ENCODE measurements around the gene SMAD5.

Gene SMAD5
- total RNA-seq, result 19.5 to 71.5 (median 21.0) reads per million in 3 experiments

- DNase-seq, result peak; percentile 63
Observed at GRCh38 chr5:136132557-136133221, at the start of gene SMAD5. SMAD5 (plus strand) TSS chr5:136132845; CDS start chr5:136153761, 20,916 bp downstream.

GRCh38 chr5:136084698-136085097 is 47.9 kb upstream of the SMAD5 start:
- DNase-seq, result no peak

- DNase-seq, result no peak
Observed at GRCh38 chr5:136086783-136087566, 45.7 kb upstream of the SMAD5 start.

DNA sequence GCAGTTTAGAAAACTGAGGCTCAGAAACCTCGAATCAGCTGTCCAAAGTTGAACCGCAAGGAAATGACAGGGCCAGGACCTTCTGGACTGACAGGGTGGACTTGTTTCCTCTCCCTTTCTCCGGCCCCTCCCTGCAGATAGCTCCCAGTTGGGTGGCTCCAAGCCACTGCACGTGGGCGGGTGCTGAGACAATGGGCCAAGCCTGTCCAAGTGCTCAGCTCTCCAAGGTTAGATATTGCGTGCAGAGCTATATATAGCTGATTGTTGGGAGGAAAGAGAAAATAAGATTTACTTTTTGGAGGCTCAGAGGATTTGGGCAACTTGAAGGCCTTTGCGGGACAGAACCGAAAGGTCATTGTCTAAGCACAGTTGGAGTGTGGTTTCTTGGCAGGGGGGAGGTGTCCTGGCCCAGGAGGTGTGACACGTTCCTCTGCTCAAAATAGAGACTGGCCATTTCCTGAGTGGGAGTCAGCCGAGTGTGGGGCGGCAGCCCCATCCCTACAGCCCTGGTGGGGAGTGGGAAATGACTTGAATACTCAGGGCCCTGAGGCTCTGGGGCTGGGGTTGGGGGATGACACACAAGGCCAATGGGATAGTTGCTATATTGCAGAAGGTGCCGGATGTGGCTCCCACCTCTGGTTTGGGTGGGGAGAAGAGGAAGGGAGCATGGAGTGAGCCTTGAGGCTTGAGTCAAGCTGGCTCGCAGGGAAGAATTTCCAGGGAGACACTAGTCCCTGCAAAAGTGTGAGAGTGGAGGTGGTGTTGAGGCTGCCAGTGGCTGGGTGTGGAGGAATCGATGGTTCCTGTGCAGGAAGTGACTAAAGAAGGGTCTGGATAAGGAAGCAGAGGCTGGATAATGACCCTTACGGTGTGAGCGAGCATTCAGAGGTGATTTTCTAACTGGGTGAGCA is 44.4 kb upstream of the SMAD5 start:
- no peak for DNase-seq

GRCh38 chr5:136089791-136090190 is 42.9 kb upstream of the SMAD5 start:
- DNase-seq, result no peak

DNA sequence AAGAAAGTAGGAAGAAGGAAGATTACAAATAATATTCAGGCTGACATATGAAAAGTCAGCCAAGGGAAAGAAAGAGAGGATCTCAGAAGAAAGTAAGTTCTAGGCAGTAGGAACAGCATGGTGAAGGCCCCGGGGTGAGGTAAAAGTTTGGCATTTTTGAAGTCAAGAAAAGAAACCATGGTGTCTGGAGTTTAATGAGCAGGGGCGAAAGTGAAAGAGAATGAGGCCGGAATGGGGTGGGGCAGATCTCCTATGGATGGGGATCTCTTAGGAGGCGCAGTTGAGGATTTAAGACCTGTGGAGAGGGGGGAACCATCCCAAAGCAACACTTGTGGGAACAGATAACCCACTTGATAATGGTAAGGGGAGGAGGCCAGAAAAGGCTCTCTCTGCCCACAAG is 42.3 kb upstream of the SMAD5 start:
- DNase-seq, result no peak

GRCh38 chr5:136094189-136094912 is 38.3 kb upstream of the SMAD5 start:
- no peak for DNase-seq

GRCh38 chr5:136094913-136095641 is 37.6 kb upstream of the SMAD5 start:
- DNase-seq, result no peak

DNA sequence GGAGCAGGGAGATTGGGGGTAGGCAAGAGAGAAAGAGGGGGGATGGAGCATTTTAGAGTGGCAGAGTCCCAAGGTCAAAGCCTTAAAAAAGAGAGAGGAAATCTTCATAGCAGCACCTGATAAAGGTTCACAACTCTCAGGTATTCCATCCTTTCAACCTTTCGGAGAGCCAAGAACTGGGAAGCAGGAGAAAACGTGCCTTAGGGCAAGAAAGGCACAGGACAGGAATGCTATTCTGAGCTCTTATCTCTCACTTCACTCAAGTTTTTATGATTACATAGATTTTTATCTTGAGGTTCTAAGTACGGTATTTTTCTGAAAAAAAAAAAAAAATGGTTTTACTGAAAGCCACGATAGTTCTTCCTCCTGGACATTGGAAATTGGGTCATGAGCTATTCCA is 34.5 kb upstream of the SMAD5 start:
- no peak for DNase-seq

GRCh38 chr5:136099870-136100269 is 32.8 kb upstream of the SMAD5 start:
- DNase-seq, result no peak

- DNase-seq, result no peak
Observed at GRCh38 chr5:136101884-136102283, 30.8 kb upstream of the SMAD5 start.

DNA sequence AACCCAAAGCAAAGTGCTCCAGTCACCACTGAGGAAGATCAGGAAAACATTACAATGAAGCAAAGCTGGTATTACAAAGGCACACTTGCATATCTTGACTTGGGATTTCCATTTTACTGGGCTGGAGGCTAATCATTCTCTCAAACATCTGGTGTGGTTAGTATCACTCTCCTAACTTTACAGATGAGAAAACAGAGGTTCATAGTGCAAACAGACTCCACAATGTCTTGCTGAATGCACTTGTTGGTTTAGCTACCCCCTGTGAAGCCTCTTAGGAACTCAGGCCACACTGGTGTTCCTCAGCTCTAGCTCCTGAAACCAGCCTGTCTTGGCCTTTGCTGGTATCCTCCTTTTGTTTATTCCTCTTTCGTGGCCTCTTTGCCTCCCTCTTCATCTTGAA is 29.5 kb upstream of the SMAD5 start:
- no peak for DNase-seq

- no peak for DNase-seq
Observed at GRCh38 chr5:136104306-136104965, 28.2 kb upstream of the SMAD5 start.

DNA sequence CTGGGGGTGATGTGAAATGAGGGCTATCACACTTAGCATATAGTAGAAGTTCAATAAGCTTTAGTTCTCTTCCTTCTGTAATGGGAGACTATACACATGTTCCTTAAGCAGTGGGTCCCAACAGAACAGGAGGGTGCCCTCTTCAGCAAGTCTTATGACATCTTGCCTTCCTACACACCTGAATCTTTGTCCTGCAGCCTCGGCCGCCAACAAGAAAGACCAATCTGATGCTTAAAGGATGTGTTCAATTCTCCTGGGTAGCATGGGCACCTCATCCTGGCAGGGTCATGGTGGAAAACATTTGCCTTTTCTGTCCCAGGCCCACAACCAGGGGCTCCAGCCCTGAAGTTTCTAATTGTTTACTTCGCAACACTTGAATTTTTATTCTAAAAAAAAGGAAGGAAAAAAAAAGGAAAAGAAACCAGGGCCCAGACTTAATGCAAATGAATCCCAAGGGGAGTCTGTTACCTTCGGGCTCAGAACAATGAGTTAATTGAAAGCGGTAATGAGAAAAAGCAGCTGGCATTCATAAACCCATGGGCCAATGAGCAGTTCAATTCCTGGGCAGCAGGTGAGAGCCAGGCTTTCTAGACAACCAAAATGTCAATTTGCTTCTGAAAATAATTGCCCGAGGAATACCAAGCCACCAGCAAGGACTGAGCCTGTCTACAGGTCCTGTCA is 26.2 kb upstream of the SMAD5 start:
- DNase-seq, result no peak

DNA sequence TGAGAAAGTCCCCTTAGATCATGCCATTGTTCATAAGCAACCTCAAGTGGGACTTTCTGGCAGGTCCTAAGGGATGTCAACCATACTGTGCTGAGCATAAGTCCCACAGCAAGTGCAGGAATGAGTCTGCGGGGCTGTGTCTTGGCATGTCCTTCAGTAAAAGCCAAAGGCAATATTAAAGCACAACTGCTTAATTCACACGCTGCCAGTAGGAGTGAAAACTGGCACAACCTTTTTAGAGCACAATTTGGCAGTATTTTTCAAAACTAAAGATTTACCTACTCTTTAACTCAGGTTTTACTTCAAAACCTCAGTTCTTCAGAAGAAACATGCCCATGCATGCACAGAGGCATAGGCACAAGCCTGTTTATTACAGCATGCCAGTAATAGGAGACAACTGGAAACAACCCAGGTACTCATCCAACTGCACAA is 24.4 kb upstream of the SMAD5 start:
- DNase-seq, result no peak

DNA sequence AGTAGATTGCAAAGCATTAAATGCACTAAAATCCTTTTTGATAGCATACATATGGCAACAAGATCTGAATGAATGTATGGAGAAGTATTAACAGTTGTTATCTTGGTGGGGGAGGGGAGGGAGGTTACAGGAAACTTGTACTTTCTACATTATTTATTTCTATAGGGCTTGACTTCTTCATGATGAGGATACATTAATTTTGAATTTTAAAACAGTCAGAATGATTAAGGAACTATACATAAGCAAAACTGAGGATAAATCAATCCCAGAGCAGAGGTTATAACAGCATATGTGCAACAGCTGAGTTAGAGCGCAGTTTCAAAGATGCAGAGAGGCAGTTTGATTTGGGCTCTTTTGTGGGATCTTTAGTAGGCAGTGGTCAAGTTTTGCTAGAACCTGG is 23.9 kb upstream of the SMAD5 start:
- DNase-seq, result no peak

- DNase-seq, result no peak
Observed at GRCh38 chr5:136109453-136110135, 23.1 kb upstream of the SMAD5 start.

- DNase-seq, result no peak
Observed at GRCh38 chr5:136113606-136114005, 19.0 kb upstream of the SMAD5 start.

GRCh38 chr5:136114414-136115125 is 18.1 kb upstream of the SMAD5 start:
- DNase-seq, result no peak

All from central memory CD4-positive, alpha-beta T cell (primary cell).